OCI-LY1 (cell line): ENCODE results near the gene ANKRD65.
"Not testable (repeated sequence)": the region's sequence is repeated elsewhere in the genome, so short reads cannot be mapped to it uniquely, and the experiment has no call there.

Experiments used
- H2AFZ ChIP-seq: fragments of 200-600 bp; sonication (generic), shearing (Covaris generic); 2 replicates; pipeline ENCODE4 v1.6.0; 2014; ENCODE audit warnings: antibody characterized with exemption, mild to moderate bottlenecking, low read length
- H3F3A ChIP-seq: fragments of 200-600 bp; sonication (generic), shearing (Covaris generic); 2 replicates; pipeline ENCODE4 v1.6.0; 2014; ENCODE audit warnings: mild to moderate bottlenecking, antibody characterized with exemption, low read length, moderate library complexity; ENCODE audit not compliant: insufficient read depth
- H3K27ac ChIP-seq: fragments of 200-600 bp; sonication (generic); 2 replicates; pipeline ENCODE4 v1.5.1; 2014; ENCODE audit warnings: low read length, mixed run types, mild to moderate bottlenecking, low read depth; ENCODE audit not compliant: poor library complexity, severe bottlenecking
- H3K27me3 ChIP-seq: fragments of 200-600 bp; sonication (generic); 2 replicates; pipeline ENCODE4 v1.6.0; 2014; ENCODE audit warnings: antibody characterized with exemption, mild to moderate bottlenecking, low read length, moderate library complexity; ENCODE audit not compliant: insufficient read depth
- H3K36me3 ChIP-seq: fragments of 200-600 bp; sonication (generic); 2 replicates; pipeline ENCODE4 v1.6.1; 2014; ENCODE audit warnings: mild to moderate bottlenecking, antibody characterized with exemption, low read length, moderate library complexity, mixed read lengths; ENCODE audit not compliant: insufficient read depth
- H3K4me1 ChIP-seq: fragments of 200-600 bp; sonication (generic); 2 replicates; pipeline ENCODE4 v1.5.1; 2014; ENCODE audit warnings: mild to moderate bottlenecking, low read length, moderate library complexity; ENCODE audit not compliant: insufficient read depth, severe bottlenecking
- H3K4me2 ChIP-seq: fragments of 200-600 bp; sonication (generic), shearing (Covaris generic); 2 replicates; pipeline ENCODE4 v1.6.1; 2014; ENCODE audit warnings: low read length
- H3K4me3 ChIP-seq: fragments of 200-600 bp; sonication (generic); 2 replicates; pipeline ENCODE4 v1.5.1; 2014; ENCODE audit warnings: low read length, low read depth, mild to moderate bottlenecking, mixed read lengths; ENCODE audit not compliant: poor library complexity, severe bottlenecking
- H3K79me2 ChIP-seq: fragments of 200-600 bp; shearing (Covaris generic); 2 replicates; pipeline ENCODE4 v1.6.1; 2016; ENCODE audit warnings: mixed run types, low read length, mixed read lengths; ENCODE audit not compliant: insufficient read depth
- H3K9ac ChIP-seq: fragments of 200-600 bp; sonication (generic), shearing (Covaris generic); 2 replicates; pipeline ENCODE4 v1.6.1; 2014; ENCODE audit warnings: mild to moderate bottlenecking, low read length, mixed read lengths
- H3K9me2 ChIP-seq: fragments of 200-600 bp; sonication (generic), shearing (Covaris generic); 2 replicates; pipeline ENCODE4 v1.6.1; 2014; ENCODE audit warnings: low read depth, mild to moderate bottlenecking, low read length, mixed read lengths
- H3K9me3 ChIP-seq: fragments of 200-600 bp; shearing (Covaris generic); 2 replicates; pipeline ENCODE4 v1.6.1; 2014; ENCODE audit warnings: low read length, mixed read lengths
- H4K20me1 ChIP-seq: fragments of 200-600 bp; sonication (generic), shearing (Covaris generic); 2 replicates; pipeline ENCODE4 v1.6.0; 2016; ENCODE audit warnings: mild to moderate bottlenecking, low read length; ENCODE audit not compliant: insufficient read depth
- EZH2 ChIP-seq: fragments of 200-600 bp; sonication (generic), shearing (Covaris generic); IDR thresholded peaks from 2 replicates; pipeline ENCODE4 v1.8.0; 2017; ENCODE audit warnings: borderline replicate concordance, mixed run types, mild to moderate bottlenecking, antibody characterized with exemption, low read length, moderate library complexity, mixed read lengths
- TF ChIP-seq, protein P1 (sequence below): fragments of 200-600 bp; sonication (generic), shearing (Covaris generic); IDR thresholded peaks from 2 replicates; pipeline ENCODE4 v1.5.1; 2017; ENCODE audit warnings: mild to moderate bottlenecking, antibody characterized with exemption, low read length, moderate library complexity, mixed read lengths

The ANKRD65 gene

DNA sequence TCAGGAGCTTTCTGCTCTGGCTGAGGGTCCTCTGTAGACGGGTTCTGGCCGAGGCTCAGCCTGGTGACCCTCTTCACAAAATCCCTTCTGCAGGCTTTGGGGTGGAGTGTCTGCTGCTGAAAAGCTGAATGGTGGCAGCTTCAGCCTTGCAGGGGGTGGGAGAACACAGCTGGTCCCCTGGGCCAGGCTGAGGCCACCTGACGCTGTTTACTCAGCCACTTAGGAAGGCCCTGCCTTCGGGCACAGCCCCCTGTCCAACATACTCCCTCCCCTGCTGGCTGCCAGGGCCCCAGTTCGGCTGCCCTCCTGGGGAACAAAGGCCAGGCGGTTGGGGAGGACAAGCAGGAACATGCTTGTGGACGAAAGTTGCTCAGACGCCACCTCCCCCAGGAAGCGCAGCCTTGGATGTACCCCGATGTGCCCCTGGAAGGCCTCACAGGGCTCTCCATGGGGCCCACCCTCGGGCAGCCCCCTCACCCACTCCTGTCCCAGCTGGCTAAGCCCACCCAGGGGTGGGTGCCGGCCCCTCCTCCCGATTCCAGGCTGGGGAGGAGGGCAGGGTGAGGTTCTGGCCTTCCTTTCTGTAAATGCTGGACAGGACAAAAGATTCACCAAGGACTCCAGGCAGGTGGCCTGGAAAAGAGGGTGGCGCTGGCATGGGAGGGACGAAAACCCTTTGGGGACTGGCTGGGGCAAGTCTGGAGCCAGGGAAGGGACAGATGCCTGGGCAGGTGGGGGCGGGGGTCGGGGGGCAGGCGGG is at the start of gene ANKRD65:
ANKRD65 (minus strand) TSS at position 130 of the 760 bp plus-strand sequence. CDS start 271 bp downstream, outside the sequence.
- Histone ChIP-seq H3K4me1 (peaks cover 5% of the 10 kb centered on the region), H3K9me3 (no peaks in the 10 kb centered on the region), H2AFZ (no peak within 1 kb of the TSS), H3K4me3 (no peak within 1 kb of the TSS), H3K9me2 (no peaks in the 10 kb centered on the region), H3K27me3 (0 out of 2 replicates have a peak, but pooled peaks cover 10% of the 10 kb centered on the region), H3F3A (no peaks in the 10 kb centered on the region), H3K36me3 (no peaks in the 10 kb centered on the region), H3K27ac (no peak within 1 kb of the TSS), H3K4me2 (no peak within 1 kb of the TSS), H3K9ac (no peak within 1 kb of the TSS), H4K20me1 (no peaks in the 10 kb centered on the region), H3K79me2 (no peaks in the 10 kb centered on the region)
- TF ChIP-seq, protein P1, sequence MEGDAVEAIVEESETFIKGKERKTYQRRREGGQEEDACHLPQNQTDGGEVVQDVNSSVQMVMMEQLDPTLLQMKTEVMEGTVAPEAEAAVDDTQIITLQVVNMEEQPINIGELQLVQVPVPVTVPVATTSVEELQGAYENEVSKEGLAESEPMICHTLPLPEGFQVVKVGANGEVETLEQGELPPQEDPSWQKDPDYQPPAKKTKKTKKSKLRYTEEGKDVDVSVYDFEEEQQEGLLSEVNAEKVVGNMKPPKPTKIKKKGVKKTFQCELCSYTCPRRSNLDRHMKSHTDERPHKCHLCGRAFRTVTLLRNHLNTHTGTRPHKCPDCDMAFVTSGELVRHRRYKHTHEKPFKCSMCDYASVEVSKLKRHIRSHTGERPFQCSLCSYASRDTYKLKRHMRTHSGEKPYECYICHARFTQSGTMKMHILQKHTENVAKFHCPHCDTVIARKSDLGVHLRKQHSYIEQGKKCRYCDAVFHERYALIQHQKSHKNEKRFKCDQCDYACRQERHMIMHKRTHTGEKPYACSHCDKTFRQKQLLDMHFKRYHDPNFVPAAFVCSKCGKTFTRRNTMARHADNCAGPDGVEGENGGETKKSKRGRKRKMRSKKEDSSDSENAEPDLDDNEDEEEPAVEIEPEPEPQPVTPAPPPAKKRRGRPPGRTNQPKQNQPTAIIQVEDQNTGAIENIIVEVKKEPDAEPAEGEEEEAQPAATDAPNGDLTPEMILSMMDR: no peak
- no peak for TF ChIP-seq EZH2

DNA sequence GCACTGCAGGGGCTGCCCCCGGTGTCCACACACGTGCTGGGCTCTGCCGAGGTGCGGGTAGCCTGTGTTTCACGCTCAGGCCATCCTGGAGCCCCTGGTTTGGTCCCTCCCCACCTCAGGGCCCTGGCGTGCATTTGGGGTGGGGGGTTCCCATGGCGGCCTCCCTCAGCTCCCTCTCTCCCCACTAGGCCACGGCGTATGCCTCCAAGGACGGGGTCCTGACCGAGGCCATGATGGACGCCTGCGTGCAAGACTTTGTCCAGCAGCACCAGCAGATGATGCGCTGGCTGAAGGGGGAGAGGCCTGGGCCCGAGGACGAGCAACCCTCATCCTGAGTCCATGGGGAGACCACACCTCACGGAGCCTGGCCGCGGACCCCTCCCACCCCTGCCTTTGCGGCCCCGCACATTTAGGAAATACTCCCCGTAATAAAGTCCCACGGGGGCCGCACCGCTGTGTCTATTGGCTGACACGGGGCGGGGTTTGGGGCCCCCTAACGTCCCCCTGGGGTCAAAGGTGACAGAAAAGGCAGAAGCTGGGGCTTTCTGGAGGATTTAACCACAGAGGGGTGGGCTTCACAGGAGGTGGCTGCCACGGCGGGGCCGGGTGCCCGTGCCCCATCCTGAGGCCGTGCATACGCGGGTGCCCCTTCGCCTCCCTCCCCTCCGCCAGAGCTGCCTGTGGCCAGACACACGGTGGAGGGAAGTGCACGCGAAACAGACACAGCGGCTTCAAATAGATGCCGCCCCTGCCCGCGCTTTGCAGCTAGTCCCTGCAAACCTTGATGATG is 47.3 kb upstream of the ANKRD65 start:
- H3K4me3 ChIP-seq, H3K36me3 ChIP-seq, H3K9me3 ChIP-seq, H3K9me2 ChIP-seq, H3F3A ChIP-seq, H3K4me2 ChIP-seq, H4K20me1 ChIP-seq, H2AFZ ChIP-seq, H3K27me3 ChIP-seq, H3K9ac ChIP-seq, H3K27ac ChIP-seq: not testable (repeated sequence)
- Histone ChIP-seq H3K79me2 (peaks cover 11% of the 10 kb centered on the region), H3K4me1 (peaks cover 20% of the 10 kb centered on the region)

DNA sequence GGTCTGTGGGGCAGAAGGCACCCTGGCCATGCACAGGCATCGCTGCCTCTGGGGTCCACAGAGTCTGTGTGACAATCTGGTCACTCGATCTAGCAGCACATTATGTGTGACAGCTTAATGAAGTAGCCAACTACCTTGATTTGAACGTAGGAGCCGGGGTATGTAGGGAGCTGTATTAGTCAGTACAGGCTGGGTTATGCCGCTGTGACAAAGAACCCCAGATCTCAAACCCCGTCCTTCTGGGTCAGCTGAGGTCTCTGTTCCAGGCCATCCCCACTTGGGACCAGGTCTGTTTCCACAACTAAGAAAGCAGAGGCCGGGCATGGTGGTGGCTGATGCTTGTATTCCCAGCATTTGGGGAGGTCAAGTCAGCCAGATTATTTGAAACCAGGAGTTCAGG is 42.2 kb upstream of the ANKRD65 start:
- Histone ChIP-seq H3K36me3 (no peaks in the 10 kb centered on the region; the same call in 1 of the 2 replicates), H3K9me2 (no peaks in the 10 kb centered on the region), H3F3A (no peaks in the 10 kb centered on the region), H3K4me2 (no peak overlapping the region), H3K9me3 (no peaks in the 10 kb centered on the region), H3K4me3 (no peak overlapping the region), H3K79me2 (no peaks in the 10 kb centered on the region), H4K20me1 (no peaks in the 10 kb centered on the region), H3K4me1 (peaks cover 16% of the 10 kb centered on the region), H2AFZ (no peak overlapping the region), H3K9ac (no peak overlapping the region), H3K27ac (no peak overlapping the region), H3K27me3 (no peaks in the 10 kb centered on the region)
- TF ChIP-seq EZH2: no peak
- TF ChIP-seq, protein P1: no peak
